HEK293 (cell line): ENCODE data around the gene ERVK3-1.

Experiments
- CTCF ChIA-PET: fragments of 350-600 bp; formaldehyde crosslinking; extraction: SDS; loops from one replicate; lab custom pipeline; 2021; ENCODE audit warnings: antibody characterized with exemption; lab: Yijun Ruan, JAX
- POLR2A ChIA-PET: fragments of 300-600 bp; formaldehyde crosslinking; extraction: SDS; loops from one replicate; lab custom pipeline; 2020; ENCODE audit warnings: antibody characterized with exemption, inconsistent platforms; lab: Yijun Ruan, JAX
- H3K27ac ChIP-seq: fragments of 200-500 bp; sonication (Bioruptor generic); 2 replicates; pipeline ENCODE4 v1.5.1; 2014; ENCODE audit warnings: low read depth, low read length, control low read depth, inconsistent platforms; ENCODE audit errors: extremely low read depth
- H3K36me3 ChIP-seq, 2 experiments: fragments of 200-500 bp in 1 of 2; sonication (Bioruptor generic) in 1 of 2; 1 replicate in 1 of 2; 2 replicates in 1 of 2; pipeline ENCODE4 v1.5.1; 2014 to 2017; ENCODE audit warnings: inconsistent platforms in 2 of 2, low read length in 2 of 2; ENCODE audit not compliant: control insufficient read depth in 2 of 2, insufficient read depth in 1 of 2
- H3K4me1 ChIP-seq: fragments of 200-500 bp; sonication (Bioruptor generic); 2 replicates; pipeline ENCODE4 v1.5.1; 2014; ENCODE audit warnings: mild to moderate bottlenecking, low read length, inconsistent platforms; ENCODE audit not compliant: control insufficient read depth, insufficient read depth
- H3K4me3 ChIP-seq: 2 replicates; pipeline ENCODE4 v1.5.1; 2011; ENCODE audit warnings: low read depth, mild to moderate bottlenecking, control low read depth, low read length, moderate library complexity
- H3K9me3 ChIP-seq: fragments of 200-500 bp; sonication (Bioruptor generic); 2 replicates; pipeline ENCODE4 v1.5.1; 2014; ENCODE audit warnings: low read depth, low read length, inconsistent platforms; ENCODE audit not compliant: control insufficient read depth, insufficient read depth
- BCL11B ChIP-seq: fragments of 450-650 bp; formaldehyde crosslinking; IDR thresholded peaks from 2 replicates; pipeline ENCODE4 v1.5.1; 2016; ENCODE audit warnings: low read depth, missing biosample characterization, missing genetic modification characterization
- GLIS1 ChIP-seq: fragments of 450-650 bp; formaldehyde crosslinking; IDR thresholded peaks from 2 replicates; pipeline ENCODE4 v1.5.1; 2016; ENCODE audit warnings: missing biosample characterization, missing genetic modification characterization
- IKZF3 ChIP-seq: fragments of 450-650 bp; IDR thresholded peaks from 2 replicates; pipeline ENCODE4 v1.5.0; 2018; ENCODE audit warnings: missing biosample characterization, mild to moderate bottlenecking, missing genetic modification characterization, moderate library complexity
- KLF1 ChIP-seq: fragments of 450-650 bp; formaldehyde crosslinking; IDR thresholded peaks from 2 replicates; pipeline ENCODE4 v1.5.1; 2016; ENCODE audit warnings: missing biosample characterization, missing genetic modification characterization
- KLF10 ChIP-seq: fragments of 450-650 bp; IDR thresholded peaks from 2 replicates; pipeline ENCODE4 v1.5.1; 2018; ENCODE audit warnings: missing biosample characterization, mild to moderate bottlenecking, missing genetic modification characterization
- KLF8 ChIP-seq: fragments of 450-650 bp; formaldehyde crosslinking; IDR thresholded peaks from 2 replicates; pipeline ENCODE4 v1.5.1; 2016; ENCODE audit warnings: missing biosample characterization, missing genetic modification characterization
- KLF9 ChIP-seq: fragments of 450-650 bp; formaldehyde crosslinking; IDR thresholded peaks from 2 replicates; pipeline ENCODE4 v1.5.1; 2016; ENCODE audit warnings: missing biosample characterization, missing genetic modification characterization, low read depth
- MYNN ChIP-seq: fragments of 450-650 bp; formaldehyde crosslinking; IDR thresholded peaks from 2 replicates; pipeline ENCODE4 v1.5.1; 2016; ENCODE audit warnings: missing biosample characterization, missing genetic modification characterization, borderline replicate concordance
- SP3 ChIP-seq: fragments of 450-650 bp; formaldehyde crosslinking; IDR thresholded peaks from 2 replicates; pipeline ENCODE4 v1.5.1; 2016; ENCODE audit warnings: missing biosample characterization, missing genetic modification characterization
- SP7 ChIP-seq: fragments of 450-650 bp; formaldehyde crosslinking; IDR thresholded peaks from 2 replicates; pipeline ENCODE4 v1.5.1; 2016; ENCODE audit warnings: missing biosample characterization, missing genetic modification characterization
- ZBTB17 ChIP-seq: fragments of 450-650 bp; formaldehyde crosslinking; IDR thresholded peaks from 2 replicates; pipeline ENCODE4 v1.5.1; 2016; ENCODE audit warnings: missing biosample characterization, missing genetic modification characterization
- ZBTB20 ChIP-seq: fragments of 450-650 bp; formaldehyde crosslinking; IDR thresholded peaks from 2 replicates; pipeline ENCODE4 v1.5.1; 2016; ENCODE audit warnings: missing biosample characterization, missing genetic modification characterization
- ZNF138 ChIP-seq: fragments of 450-650 bp; formaldehyde crosslinking; IDR thresholded peaks from 2 replicates; pipeline ENCODE4 v1.5.1; 2016; ENCODE audit warnings: missing biosample characterization, missing genetic modification characterization, borderline replicate concordance
- ZNF174 ChIP-seq: fragments of 450-650 bp; formaldehyde crosslinking; IDR thresholded peaks from 2 replicates; pipeline ENCODE4 v1.5.0; 2017; ENCODE audit warnings: missing biosample characterization, mild to moderate bottlenecking, missing genetic modification characterization
- ZNF335 ChIP-seq: fragments of 450-650 bp; formaldehyde crosslinking; conservative IDR thresholded peaks from 2 replicates; pipeline ENCODE4 v1.5.1; 2016; ENCODE audit warnings: missing biosample characterization, missing genetic modification characterization
- ZNF341 ChIP-seq: fragments of 450-650 bp; formaldehyde crosslinking; IDR thresholded peaks from 2 replicates; pipeline ENCODE4; 2016; ENCODE audit warnings: low read depth, missing biosample characterization, missing genetic modification characterization
- ZNF366 ChIP-seq: fragments of 450-650 bp; formaldehyde crosslinking; conservative IDR thresholded peaks from 2 replicates; pipeline ENCODE4 v1.5.1; 2016; ENCODE audit warnings: missing biosample characterization, missing genetic modification characterization
- TF ChIP-seq, protein P1 (sequence below): fragments of 450-650 bp; formaldehyde crosslinking; IDR thresholded peaks from 2 replicates; pipeline ENCODE4 v1.5.1; 2016; ENCODE audit warnings: missing biosample characterization, missing genetic modification characterization
- TF ChIP-seq, protein P2 (sequence below): fragments of 450-650 bp; formaldehyde crosslinking; IDR thresholded peaks from 2 replicates; pipeline ENCODE4 v1.5.1; 2016; ENCODE audit warnings: missing biosample characterization, missing genetic modification characterization
- TF ChIP-seq, protein P3 (sequence below): fragments of 450-650 bp; formaldehyde crosslinking; IDR thresholded peaks from 2 replicates; pipeline ENCODE4 v1.5.1; 2016; ENCODE audit warnings: missing biosample characterization, missing genetic modification characterization
- TF ChIP-seq, protein P4 (sequence below): fragments of 450-650 bp; formaldehyde crosslinking; IDR thresholded peaks from 2 replicates; pipeline ENCODE4 v1.5.1; 2017; ENCODE audit warnings: missing biosample characterization, missing genetic modification characterization
- TF ChIP-seq, protein P5 (sequence below): fragments of 450-650 bp; formaldehyde crosslinking; IDR thresholded peaks from 2 replicates; pipeline ENCODE4 v1.5.1; 2017; ENCODE audit warnings: missing biosample characterization, missing genetic modification characterization
- TF ChIP-seq, protein P6 (sequence below): fragments of 450-650 bp; formaldehyde crosslinking; IDR thresholded peaks from 2 replicates; pipeline ENCODE4 v1.5.1; 2017; ENCODE audit warnings: missing biosample characterization, missing genetic modification characterization

Gene ERVK3-1

DNA sequence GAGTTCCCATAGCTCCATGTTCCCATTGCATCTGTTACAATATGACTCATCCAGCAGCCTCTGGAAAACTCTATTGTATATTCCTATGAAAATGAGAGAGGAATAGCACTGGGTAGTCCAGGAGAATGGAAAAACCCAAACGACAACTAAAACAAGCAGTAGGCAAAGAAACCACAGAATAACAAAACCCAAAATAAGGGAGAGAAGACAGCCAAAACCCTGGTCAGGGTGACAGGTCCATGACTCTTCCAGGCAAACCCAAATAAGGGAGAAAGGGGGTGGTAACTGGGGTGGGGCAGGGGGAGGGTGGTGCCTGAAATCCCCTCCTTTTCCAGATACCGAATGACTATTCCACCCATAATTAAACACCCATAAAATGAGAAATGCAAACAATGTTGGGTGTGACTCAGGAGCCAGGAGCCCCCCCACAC, 30.4 kb upstream of the ERVK3-1 start:
- Histone ChIP-seq H3K36me3 (peaks cover 28 to 50% of the 10 kb centered on the region in 2 experiments), H3K9me3 (no peaks in the 10 kb centered on the region; the same call in 1 of the 2 replicates), H3K27ac (no peak overlapping the region), H3K4me3 (no peak overlapping the region), H3K4me1 (no peaks in the 10 kb centered on the region)
- ChIA-PET CTCF (no interaction called here), POLR2A (interaction anchor here (0.9 to 1.8 kb wide), 2 partner anchors 73 to 91 kb away, joined by 6 to 7 read pairs; partner anchors contain the start of gene ZNF274)
- TF ChIP-seq ZBTB20 (no peak), ZBTB17 (tag by site-specific recombination) (peak; percentile 12; the same call in 1 of the 2 replicates), ZNF335 (peak; percentile 45; the same call in 1 of the 2 replicates), ZNF138 (no peak), BCL11B (tag by site-specific recombination) (no peak), SP3 (tag by site-specific recombination) (0 out of 2 replicates have a peak, but pooled peaks have one; percentile 24), KLF1 (tag by site-specific recombination) (peak; percentile 97), SP7 (tag by site-specific recombination) (peak; percentile 58), ZNF341 (no peak), KLF9 (tag by site-specific recombination) (0 out of 2 replicates have a peak, but pooled peaks have one; percentile 12), ZNF366 (tag by site-specific recombination) (0 out of 2 replicates have a peak, but pooled peaks have one; percentile 26), MYNN (no peak), ZNF174 (no peak), IKZF3 (tag by site-specific recombination) (0 out of 2 replicates have a peak, but pooled peaks have one; percentile 24), KLF10 (tag by site-specific recombination) (peak; percentile 63; the same call in 1 of the 2 replicates), KLF8 (peak; percentile 10; the same call in 1 of the 2 replicates), GLIS1 (tag by site-specific recombination) (0 out of 2 replicates have a peak, but pooled peaks have one; percentile 33)
- TF ChIP-seq, protein P1, sequence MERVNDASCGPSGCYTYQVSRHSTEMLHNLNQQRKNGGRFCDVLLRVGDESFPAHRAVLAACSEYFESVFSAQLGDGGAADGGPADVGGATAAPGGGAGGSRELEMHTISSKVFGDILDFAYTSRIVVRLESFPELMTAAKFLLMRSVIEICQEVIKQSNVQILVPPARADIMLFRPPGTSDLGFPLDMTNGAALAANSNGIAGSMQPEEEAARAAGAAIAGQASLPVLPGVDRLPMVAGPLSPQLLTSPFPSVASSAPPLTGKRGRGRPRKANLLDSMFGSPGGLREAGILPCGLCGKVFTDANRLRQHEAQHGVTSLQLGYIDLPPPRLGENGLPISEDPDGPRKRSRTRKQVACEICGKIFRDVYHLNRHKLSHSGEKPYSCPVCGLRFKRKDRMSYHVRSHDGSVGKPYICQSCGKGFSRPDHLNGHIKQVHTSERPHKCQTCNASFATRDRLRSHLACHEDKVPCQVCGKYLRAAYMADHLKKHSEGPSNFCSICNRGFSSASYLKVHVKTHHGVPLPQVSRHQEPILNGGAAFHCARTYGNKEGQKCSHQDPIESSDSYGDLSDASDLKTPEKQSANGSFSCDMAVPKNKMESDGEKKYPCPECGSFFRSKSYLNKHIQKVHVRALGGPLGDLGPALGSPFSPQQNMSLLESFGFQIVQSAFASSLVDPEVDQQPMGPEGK: peak; percentile 33; the same call in 1 of the 2 replicates
- TF ChIP-seq, protein P2, sequence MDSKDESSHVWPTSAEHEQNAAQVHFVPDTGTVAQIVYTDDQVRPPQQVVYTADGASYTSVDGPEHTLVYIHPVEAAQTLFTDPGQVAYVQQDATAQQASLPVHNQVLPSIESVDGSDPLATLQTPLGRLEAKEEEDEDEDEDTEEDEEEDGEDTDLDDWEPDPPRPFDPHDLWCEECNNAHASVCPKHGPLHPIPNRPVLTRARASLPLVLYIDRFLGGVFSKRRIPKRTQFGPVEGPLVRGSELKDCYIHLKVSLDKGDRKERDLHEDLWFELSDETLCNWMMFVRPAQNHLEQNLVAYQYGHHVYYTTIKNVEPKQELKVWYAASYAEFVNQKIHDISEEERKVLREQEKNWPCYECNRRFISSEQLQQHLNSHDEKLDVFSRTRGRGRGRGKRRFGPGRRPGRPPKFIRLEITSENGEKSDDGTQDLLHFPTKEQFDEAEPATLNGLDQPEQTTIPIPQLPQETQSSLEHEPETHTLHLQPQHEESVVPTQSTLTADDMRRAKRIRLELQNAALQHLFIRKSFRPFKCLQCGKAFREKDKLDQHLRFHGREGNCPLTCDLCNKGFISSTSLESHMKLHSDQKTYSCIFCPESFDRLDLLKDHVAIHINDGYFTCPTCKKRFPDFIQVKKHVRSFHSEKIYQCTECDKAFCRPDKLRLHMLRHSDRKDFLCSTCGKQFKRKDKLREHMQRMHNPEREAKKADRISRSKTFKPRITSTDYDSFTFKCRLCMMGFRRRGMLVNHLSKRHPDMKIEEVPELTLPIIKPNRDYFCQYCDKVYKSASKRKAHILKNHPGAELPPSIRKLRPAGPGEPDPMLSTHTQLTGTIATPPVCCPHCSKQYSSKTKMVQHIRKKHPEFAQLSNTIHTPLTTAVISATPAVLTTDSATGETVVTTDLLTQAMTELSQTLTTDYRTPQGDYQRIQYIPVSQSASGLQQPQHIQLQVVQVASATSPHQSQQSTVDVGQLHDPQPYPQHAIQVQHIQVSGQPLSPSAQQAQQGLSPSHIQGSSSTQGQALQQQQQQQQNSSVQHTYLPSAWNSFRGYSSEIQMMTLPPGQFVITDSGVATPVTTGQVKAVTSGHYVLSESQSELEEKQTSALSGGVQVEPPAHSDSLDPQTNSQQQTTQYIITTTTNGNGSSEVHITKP (tag by site-specific recombination): peak; percentile 90
- TF ChIP-seq, protein P3, sequence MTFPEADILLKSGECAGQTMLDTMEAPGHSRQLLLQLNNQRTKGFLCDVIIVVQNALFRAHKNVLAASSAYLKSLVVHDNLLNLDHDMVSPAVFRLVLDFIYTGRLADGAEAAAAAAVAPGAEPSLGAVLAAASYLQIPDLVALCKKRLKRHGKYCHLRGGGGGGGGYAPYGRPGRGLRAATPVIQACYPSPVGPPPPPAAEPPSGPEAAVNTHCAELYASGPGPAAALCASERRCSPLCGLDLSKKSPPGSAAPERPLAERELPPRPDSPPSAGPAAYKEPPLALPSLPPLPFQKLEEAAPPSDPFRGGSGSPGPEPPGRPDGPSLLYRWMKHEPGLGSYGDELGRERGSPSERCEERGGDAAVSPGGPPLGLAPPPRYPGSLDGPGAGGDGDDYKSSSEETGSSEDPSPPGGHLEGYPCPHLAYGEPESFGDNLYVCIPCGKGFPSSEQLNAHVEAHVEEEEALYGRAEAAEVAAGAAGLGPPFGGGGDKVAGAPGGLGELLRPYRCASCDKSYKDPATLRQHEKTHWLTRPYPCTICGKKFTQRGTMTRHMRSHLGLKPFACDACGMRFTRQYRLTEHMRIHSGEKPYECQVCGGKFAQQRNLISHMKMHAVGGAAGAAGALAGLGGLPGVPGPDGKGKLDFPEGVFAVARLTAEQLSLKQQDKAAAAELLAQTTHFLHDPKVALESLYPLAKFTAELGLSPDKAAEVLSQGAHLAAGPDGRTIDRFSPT (tag by site-specific recombination): peak; percentile 15; the same call in 1 of the 2 replicates
- TF ChIP-seq, protein P4, sequence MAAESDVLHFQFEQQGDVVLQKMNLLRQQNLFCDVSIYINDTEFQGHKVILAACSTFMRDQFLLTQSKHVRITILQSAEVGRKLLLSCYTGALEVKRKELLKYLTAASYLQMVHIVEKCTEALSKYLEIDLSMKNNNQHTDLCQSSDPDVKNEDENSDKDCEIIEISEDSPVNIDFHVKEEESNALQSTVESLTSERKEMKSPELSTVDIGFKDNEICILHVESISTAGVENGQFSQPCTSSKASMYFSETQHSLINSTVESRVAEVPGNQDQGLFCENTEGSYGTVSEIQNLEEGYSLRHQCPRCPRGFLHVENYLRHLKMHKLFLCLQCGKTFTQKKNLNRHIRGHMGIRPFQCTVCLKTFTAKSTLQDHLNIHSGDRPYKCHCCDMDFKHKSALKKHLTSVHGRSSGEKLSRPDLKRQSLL (tag by site-specific recombination): peak; percentile 46; the same call in 1 of the 2 replicates
- TF ChIP-seq, protein P5, sequence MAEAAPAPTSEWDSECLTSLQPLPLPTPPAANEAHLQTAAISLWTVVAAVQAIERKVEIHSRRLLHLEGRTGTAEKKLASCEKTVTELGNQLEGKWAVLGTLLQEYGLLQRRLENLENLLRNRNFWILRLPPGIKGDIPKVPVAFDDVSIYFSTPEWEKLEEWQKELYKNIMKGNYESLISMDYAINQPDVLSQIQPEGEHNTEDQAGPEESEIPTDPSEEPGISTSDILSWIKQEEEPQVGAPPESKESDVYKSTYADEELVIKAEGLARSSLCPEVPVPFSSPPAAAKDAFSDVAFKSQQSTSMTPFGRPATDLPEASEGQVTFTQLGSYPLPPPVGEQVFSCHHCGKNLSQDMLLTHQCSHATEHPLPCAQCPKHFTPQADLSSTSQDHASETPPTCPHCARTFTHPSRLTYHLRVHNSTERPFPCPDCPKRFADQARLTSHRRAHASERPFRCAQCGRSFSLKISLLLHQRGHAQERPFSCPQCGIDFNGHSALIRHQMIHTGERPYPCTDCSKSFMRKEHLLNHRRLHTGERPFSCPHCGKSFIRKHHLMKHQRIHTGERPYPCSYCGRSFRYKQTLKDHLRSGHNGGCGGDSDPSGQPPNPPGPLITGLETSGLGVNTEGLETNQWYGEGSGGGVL (tag by site-specific recombination): peak; percentile 47; the same call in 1 of the 2 replicates
- TF ChIP-seq, protein P6, sequence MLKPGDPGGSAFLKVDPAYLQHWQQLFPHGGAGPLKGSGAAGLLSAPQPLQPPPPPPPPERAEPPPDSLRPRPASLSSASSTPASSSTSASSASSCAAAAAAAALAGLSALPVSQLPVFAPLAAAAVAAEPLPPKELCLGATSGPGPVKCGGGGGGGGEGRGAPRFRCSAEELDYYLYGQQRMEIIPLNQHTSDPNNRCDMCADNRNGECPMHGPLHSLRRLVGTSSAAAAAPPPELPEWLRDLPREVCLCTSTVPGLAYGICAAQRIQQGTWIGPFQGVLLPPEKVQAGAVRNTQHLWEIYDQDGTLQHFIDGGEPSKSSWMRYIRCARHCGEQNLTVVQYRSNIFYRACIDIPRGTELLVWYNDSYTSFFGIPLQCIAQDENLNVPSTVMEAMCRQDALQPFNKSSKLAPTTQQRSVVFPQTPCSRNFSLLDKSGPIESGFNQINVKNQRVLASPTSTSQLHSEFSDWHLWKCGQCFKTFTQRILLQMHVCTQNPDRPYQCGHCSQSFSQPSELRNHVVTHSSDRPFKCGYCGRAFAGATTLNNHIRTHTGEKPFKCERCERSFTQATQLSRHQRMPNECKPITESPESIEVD: peak; percentile 47; the same call in 1 of the 2 replicates
